ENCODE results near the gene MCU. TPM values are rescaled to one million over a fixed set of nuclear protein-coding genes. Genes with fewer than 3 reads are reported as not detected.
"Not testable (repeated sequence)": the region's sequence is repeated elsewhere in the genome, so short reads cannot be mapped to it uniquely, and the experiment has no call there.

Gene MCU
- polyA plus RNA-seq, 12 donors = 86.6 to 167 (median 123) TPM; not detected in 1

DNA sequence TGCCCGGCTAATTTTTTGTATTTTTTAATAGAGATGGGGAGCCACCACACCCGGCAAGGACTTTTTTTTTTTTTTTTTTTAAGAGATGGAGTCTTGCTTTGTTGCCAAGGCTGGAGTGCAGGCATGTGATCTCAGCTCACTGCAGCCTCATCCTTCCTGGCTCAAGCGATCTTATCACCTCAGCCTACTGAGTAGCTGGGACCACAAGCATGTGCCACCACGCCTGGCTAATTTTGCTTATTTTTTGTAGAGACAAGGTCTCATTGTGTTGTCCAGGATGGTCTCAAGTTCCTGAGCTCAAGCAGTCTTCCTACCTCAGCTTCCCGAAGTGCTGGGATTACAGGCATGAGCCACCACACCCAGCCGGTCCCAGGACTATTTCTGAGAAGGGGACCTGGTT, 9.3 kb upstream of the MCU start:
- DNase-seq = no peak

GRCh38 chr10:72685264-72685921, 6.5 kb upstream of the MCU start:
- DNase-seq = no peak

- not testable (repeated sequence) for DNase-seq
These were observed 5.5 kb upstream of the MCU start for GRCh38 chr10:72686430-72686829.

DNA sequence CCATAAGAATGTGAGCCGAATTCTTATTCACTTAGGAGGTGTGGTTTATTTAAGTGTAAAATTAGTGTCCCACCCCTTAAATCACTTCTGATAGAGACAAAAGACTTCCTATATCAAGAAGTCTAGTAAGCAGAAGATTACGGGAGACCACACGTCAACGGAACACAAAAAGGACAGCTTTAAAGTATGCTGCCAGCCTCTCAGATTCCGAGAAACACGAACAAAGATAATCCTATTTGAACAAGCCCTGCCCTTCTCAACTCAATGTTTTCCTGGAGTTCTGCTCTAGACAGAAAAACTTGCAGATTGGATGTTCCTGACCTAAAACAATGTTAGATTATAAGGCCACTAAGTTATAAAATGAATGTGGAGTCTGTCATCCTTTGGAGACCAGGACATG, 4.9 kb upstream of the MCU start:
- no peak for DNase-seq

DNA sequence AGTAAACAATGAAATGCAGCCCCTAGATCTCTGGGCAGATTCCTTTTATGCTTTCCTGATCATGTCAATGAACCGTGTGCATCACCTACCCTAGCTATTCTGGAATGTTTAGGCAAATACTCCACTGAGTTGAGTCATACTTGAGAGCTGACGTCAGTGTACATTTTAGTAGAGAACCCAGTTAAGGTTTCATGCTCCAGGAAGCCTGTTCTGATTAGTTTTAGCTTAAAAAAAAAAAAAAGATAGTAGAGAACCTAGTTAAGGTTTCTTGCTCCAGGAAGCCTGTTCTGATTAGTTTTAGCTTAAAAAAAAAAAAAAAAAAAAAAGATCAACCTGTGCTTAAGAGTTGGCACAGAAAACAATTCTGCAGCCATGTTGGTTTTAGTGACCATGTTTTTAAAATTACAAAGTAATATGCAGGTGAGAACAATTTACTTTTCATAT, 3.7 kb upstream of the MCU start:
- no peak for DNase-seq

- no peak for DNase-seq
These were observed 2.3 kb upstream of the MCU start for GRCh38 chr10:72689660-72690059.

DNA sequence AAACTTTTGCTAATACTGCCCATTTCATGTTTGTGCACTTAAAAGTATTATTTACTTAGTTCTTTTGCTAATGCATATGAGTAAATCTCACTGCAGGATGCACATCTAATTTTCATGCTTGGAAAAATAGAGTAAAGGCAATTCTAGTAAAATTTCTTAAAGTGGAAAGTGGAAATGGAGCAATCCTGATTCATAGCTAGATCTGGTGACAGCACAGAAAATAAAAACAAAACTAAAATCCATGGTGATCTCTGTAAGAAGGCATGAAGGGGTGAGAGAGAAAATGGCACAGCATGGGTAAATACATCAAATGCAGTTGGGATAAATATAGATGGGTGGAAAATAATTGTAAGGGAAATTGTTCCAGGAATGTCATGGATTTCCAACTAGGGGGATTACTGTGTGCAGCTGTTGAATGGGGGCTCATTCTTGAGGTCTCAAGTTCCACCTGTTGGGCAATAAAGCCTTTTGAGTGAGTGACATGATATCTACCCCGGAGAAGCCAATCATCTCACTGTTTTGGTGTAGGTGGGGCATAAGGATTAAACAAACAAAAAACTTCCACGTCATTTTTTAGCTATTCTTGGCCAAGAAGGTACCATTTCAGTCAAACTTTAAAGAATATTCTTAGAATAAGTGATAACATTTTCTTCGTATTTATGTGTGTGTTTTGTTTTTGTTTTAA, 1.7 kb upstream of the MCU start:
- no peak for DNase-seq

DNA sequence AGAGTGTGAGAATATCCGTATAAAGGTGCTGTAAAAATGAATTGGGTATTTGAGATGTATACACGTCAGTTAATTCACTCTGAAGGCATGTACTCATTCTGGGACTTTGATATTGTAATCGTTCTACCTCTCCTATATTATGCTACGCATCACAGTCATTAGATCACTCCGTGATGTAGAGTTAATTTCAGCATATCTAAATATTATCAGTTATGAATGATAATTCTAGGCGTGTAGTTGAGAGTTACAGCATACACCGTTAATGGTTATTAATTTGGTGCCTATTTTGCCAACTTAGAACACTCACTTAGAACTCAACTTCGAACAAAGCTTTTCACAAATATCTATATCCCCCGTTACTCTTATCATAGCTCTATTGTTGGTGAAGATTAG, 477 bp upstream of the MCU start:
- no peak for DNase-seq

GRCh38 chr10:72692744-72692993, 726 bp downstream of the MCU start:
- no peak for DNase-seq

GRCh38 chr10:72692994-72693781, 1.2 kb downstream of the MCU start:
- no peak for DNase-seq

DNA sequence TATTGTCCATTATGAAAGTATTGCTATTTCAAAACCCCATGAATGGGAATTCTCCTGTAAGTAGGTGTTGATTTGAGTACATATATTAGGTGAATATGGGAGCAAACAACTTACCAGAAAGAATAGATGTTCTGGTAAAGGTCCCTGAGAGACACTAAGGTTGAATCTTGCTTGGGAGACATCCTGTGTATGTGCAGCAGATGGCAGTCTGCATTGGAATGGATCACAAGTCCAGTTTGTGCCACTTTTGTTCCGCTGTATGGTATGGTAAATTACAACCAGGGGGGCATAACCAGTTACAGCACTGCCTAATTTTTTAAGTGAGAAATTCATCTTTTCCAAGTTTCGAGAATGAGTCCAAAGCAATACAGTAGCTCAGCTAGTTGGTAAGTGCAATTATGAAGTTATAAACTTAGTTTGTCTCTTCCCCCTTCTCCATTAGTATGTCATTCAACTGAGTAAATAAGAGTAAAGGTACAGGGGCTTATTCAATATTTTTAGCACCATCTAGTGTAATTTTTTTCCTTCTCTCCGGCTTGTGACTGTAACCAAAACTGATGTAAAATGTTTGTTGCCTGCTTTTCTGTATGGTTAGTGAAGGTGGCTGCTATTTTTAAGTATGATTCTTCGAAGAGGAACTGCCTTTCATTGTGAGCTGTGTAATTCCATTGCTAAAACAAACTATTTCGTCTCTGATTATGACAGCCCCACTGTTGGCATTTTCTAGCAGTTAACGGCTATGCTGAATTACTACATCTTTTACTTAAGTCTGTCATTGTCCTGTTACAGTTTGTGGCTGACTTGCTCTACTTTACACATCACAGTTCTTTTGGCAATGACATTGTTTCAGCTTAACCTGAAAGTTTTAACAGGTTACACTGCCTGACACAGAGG, 2.8 kb downstream of the MCU start:
- no peak for DNase-seq

- DNase-seq = no peak
These were observed 3.6 kb downstream of the MCU start for GRCh38 chr10:72695496-72695895.

- DNase-seq = no peak
These were observed 5.8 kb downstream of the MCU start for GRCh38 chr10:72697716-72698115.

- not testable (repeated sequence) for DNase-seq
These were observed 10.5 kb downstream of the MCU start for GRCh38 chr10:72702465-72702864.

DNA sequence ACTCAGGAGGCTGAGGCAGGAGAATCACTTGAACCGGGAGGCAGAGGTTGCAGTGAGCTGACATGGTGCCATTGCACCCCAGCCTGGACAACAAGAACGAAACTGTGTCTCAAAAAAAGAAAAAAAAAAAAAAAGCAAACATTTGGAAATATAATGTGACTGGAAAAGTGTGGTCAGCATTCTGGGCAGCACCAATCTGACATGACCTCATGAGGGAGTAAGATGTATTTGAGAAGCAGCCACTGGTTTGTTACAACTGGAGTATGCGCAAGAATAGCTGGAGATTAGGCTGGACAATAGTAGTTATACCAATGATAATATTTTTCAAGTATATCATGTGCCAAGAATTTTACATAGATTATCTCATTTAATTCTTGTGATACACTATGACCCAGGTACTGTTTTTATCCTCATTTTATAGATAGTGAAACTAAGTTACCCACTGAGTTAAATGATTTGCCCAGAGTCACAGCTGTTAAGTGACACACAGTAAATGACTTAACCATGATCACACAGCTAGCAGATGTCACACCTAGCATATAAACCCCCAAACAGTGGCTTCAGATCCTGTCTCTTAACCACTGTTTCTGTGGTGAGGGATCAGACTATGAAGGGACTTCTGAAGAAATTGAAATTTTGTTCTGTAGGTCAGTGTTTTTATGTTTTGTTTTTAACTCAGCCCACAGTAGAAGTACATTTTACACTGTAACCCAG, 11.1 kb downstream of the MCU start:
- no peak for DNase-seq

GRCh38 chr10:72704117-72704516, 12.2 kb downstream of the MCU start:
- DNase-seq = no peak

DNA sequence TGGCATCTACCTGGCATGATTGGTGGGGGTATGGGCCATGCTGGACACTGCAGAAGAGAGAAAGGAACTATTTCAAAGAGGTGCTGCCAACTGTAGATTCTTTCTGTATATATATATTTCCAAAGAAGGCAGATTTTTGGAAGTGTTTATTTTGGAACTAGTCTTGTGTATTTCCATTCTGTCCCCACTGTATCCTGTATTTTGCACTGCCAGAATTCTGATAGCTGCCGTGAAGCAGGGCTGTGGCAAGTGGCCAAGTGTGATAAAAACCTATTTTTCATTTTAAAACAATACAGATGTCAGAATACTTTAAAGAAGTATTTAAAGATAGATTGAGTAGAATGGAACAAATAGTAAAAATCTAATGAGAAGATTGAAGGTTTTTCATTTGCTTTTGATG, 17.1 kb downstream of the MCU start:
- DNase-seq = peak; percentile 75

GRCh38 chr10:72712136-72712535, 20.2 kb downstream of the MCU start:
- DNase-seq = no peak

GRCh38 chr10:72719941-72720592, 28.1 kb downstream of the MCU start:
- DNase-seq = no peak

- DNase-seq = no peak
These were observed 29.1 kb downstream of the MCU start for GRCh38 chr10:72720814-72721660.
